ENCODE results near the gene ABCA7. TPM values are rescaled to one million over a fixed set of nuclear protein-coding genes. Genes with fewer than 3 reads are reported as not detected.

Gene ABCA7
- total and polyA plus RNA-seq, 9 donors = 1.4 to 10.5 (median 2.5) TPM

DNA sequence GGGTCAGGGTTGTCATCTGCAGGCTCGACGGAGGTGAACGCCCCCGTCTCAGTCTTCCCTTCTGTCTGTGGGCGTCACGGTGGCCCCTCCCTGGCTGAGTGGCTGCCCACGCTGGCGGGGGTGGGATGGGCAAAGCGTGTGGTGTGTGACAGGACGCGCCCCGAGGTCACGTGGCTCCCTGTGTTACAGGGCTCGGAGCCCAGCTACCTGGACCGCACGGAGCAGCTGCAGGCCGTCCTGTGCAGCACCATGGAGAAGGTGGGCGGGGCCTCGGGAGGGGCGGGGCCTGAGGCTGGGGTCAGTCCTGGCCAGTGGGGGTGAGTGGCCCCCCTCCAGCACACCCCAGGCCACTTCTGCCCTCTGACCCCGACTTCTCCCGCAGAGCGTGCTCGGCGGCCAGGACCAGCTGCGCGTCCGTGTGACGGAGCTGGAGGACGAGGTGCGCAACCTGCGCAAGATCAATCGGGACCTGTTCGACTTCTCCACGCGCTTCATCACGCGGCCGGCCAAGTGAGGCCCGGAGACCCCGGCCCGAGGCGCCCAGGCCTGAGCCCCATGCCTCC is 46.0 kb upstream of the ABCA7 start:
- Histone ChIP-seq H3K4me3 (no peak overlapping the region), H3K4me1 (ENCODE audit: insufficient read depth) (peaks cover 2% of the 10 kb centered on the region), H3K27me3 (peaks cover 4% of the 10 kb centered on the region), H3K9me3 (no peaks in the 10 kb centered on the region), H3K36me3 (no peaks in the 10 kb centered on the region), H3K27ac (no peak overlapping the region)
- 83 to 86% (median 85%) methylated on average over 38 to 43 of the region's 43 CpGs for WGBS, 3 donors
- TF ChIP-seq, protein P1, sequence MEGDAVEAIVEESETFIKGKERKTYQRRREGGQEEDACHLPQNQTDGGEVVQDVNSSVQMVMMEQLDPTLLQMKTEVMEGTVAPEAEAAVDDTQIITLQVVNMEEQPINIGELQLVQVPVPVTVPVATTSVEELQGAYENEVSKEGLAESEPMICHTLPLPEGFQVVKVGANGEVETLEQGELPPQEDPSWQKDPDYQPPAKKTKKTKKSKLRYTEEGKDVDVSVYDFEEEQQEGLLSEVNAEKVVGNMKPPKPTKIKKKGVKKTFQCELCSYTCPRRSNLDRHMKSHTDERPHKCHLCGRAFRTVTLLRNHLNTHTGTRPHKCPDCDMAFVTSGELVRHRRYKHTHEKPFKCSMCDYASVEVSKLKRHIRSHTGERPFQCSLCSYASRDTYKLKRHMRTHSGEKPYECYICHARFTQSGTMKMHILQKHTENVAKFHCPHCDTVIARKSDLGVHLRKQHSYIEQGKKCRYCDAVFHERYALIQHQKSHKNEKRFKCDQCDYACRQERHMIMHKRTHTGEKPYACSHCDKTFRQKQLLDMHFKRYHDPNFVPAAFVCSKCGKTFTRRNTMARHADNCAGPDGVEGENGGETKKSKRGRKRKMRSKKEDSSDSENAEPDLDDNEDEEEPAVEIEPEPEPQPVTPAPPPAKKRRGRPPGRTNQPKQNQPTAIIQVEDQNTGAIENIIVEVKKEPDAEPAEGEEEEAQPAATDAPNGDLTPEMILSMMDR (IDR thresholded peaks at IDR 0.05) = no peak
- TF ChIP-seq POLR2A (IDR thresholded peaks at IDR 0.05) = no peak
- TF ChIP-seq EP300 (IDR thresholded peaks at IDR 0.05) = no peak
- intact Hi-C loops (cut with DNase I) = loop anchor here in 1 of 4 donors (10.0 kb wide), 1 partner anchor 219 kb away; no protein-coding TSS in a partner anchor
- DNase-seq = no peak

- H3K36me3 ChIP-seq = no peaks in the 10 kb centered on the region
- no peak overlapping the region for H3K4me3 ChIP-seq
- TF ChIP-seq POLR2A (IDR thresholded peaks at IDR 0.05) = no peak
- no peak for TF ChIP-seq EP300 (IDR thresholded peaks at IDR 0.05)
- TF ChIP-seq, protein P1 (IDR thresholded peaks at IDR 0.05) = no peak
- intact Hi-C loops (cut with DNase I) = loop anchor here in 1 of 4 donors (10.0 kb wide), 1 partner anchor 220 kb away; no protein-coding TSS in a partner anchor
- 90 to 91% (median 91%) methylated on average over 18 of the region's 18 CpGs for WGBS, 3 donors
- peaks cover 2% of the 10 kb centered on the region for H3K4me1 ChIP-seq (ENCODE audit: insufficient read depth)
- H3K27ac ChIP-seq = no peak overlapping the region
- H3K27me3 ChIP-seq = peaks cover 10% of the 10 kb centered on the region
- no peaks in the 10 kb centered on the region for H3K9me3 ChIP-seq
- DNase-seq = no peak
These were observed 45.4 kb upstream of the ABCA7 start for GRCh38 chr19:994516-994915.

DNA sequence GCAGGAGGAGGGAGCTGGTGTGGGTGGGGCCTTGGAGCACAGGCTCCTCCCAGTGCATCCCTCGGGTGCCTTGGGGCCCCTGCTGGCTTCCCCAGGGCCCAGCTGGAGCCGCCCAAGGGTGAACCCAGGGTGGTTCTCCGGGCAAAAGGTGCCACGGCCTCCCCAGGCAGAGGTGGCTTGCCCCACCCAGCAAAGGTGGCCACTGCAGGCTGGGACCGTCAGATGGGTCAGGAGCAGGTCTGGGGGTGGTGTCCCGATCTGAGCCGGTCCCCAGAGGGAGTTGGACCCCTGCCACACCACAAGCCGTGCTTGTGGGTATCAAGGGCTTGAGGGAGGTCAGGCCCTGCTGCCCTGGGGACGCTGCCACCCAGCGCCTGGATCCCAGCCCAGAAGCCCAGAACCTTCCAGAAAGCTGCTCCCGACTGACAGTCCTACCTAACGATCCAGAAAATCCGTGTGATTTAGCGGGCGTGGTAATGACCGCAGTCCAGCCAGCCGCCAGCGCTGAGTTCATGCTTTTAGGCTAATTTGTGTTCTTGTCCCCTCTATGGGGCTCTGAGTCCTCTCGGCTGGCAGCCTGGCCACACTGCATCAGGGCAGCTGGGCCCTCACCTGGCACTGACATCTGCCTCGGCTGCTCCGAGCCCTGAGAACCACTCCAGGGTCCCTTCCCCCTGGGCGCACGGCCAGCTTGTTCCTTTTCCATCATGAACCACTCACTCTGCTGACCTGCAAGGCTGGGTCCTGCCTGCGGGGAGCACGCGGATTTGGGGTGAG is 44.7 kb upstream of the ABCA7 start:
- intact Hi-C loops (cut with DNase I) = loop anchor here in 1 of 4 donors (10.0 kb wide), 1 partner anchor 220 kb away; no protein-coding TSS in a partner anchor
- Histone ChIP-seq H3K4me1 (ENCODE audit: insufficient read depth) (peaks cover 2% of the 10 kb centered on the region), H3K27me3 (peaks cover 13% of the 10 kb centered on the region), H3K4me3 (no peak overlapping the region), H3K9me3 (no peaks in the 10 kb centered on the region), H3K36me3 (no peaks in the 10 kb centered on the region), H3K27ac (no peak overlapping the region)
- no peak for DNase-seq
- 78 to 81% (median 79%) methylated on average over 25 to 26 of the region's 26 CpGs for WGBS, 3 donors
- TF ChIP-seq POLR2A (IDR thresholded peaks at IDR 0.05) (no peak), EP300 (IDR thresholded peaks at IDR 0.05) (no peak)

DNA sequence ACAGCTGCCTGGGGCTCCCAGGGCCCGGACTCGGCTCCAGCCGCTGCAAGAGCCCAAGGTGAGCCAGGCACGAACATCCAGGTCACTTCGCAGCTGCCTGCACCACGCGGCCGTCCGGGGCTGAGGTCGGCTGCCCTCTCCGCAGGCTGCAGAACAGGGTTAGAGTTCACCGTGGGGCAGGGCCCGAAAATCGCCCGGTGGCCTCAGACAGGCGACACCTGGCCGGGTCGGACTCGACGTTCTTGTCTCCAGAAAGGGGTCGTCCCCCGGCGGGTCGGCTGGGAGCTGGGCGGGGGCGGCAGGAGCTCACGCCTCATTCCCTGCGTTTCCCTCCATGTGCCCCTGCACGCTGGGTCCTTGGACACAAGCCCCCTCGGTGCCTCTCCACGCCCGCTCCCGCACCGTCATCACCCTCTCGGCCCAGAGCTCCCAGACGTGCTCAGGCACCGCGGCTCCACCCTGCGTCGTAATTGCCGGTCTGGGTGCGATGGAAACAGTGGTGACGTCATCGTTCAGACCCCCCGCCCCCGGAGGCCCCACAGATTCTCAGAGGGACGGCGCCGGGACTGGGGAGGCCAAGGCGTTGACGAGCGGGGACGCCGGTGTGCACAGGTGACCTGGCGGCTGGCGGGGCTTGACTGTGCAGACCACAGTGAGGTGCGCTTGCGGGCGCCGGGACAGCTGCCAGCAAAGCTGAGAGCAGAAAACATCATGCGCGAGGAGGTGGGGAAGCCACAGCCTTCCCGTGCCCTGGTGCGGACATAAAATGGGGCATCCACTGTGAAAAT is 43.7 kb upstream of the ABCA7 start:
- Histone ChIP-seq H3K4me1 (ENCODE audit: insufficient read depth) (peaks cover 2% of the 10 kb centered on the region), H3K36me3 (no peaks in the 10 kb centered on the region), H3K4me3 (no peak overlapping the region), H3K9me3 (no peaks in the 10 kb centered on the region), H3K27me3 (peaks cover 13% of the 10 kb centered on the region), H3K27ac (no peak overlapping the region)
- TF ChIP-seq EP300 (IDR thresholded peaks at IDR 0.05) (no peak), POLR2A (IDR thresholded peaks at IDR 0.05) (no peak)
- TF ChIP-seq, protein P1 (IDR thresholded peaks at IDR 0.05) = no peak
- DNase-seq = peak in 2 of 5 donors; percentile 64 to 67
- intact Hi-C loops (cut with DNase I) = loop anchor here in 1 of 4 donors (10.0 kb wide), 1 partner anchor 221 kb away; no protein-coding TSS in a partner anchor
- 3 to 7% (median 5%) methylated on average over 45 to 64 of the region's 64 CpGs for whole genome bisulfite sequencing, 3 donors
